ENCODE results near the gene CDC123. TPM values are rescaled to one million over a fixed set of nuclear protein-coding genes. Genes with fewer than 3 reads are reported as not detected.

CDC123 gene
- total and polyA plus RNA-seq, 2 experiments from 2014 or later, result 158 to 179 TPM

DNA sequence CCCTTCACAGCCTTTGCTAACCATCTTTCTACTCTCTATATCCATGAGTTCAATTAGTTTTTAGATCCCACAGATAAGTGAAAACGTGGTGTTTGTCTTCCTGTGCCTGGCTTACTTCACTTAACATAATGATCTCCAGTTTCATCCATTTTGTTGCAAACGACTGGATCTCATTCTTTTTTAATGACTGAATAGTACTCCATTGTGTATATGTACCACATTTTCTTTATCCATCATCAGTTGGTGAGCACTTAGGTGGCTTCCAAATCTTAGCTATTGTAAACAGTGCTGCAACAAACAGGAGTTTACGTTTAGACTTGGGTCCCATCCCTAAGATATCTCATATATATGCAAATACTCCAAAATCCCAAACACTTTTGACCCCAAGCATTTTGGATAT is 9.1 kb downstream of the CDC123 start:
- Mint-ChIP-seq H3K4me1 (no peaks in the 10 kb centered on the region), H3K27ac (no peak overlapping the region), H3K36me3 (ENCODE audit: low read depth) (peaks cover 81% of the 10 kb centered on the region), H3K4me3 (no peak overlapping the region), H3K27me3 (ENCODE audit: insufficient read depth, low read depth, poor library complexity) (peaks cover 1% of the 10 kb centered on the region), H3K9me3 (no peaks in the 10 kb centered on the region)
- DNase-seq (ENCODE audit: low spot score) (no peak), ATAC-seq (no peak)
- TF ChIP-seq NANOG (IDR thresholded peaks at IDR 0.05; ENCODE audit: borderline replicate concordance) (no peak), EZH2phosphoT487 (IDR thresholded peaks at IDR 0.05; ENCODE audit: unreplicated experiment) (no peak), ZNF331 (CRISPR knock-in tag; IDR thresholded peaks at IDR 0.05; ENCODE audit: low read depth) (no peak), EZH2 (IDR thresholded peaks at IDR 0.05; ENCODE audit: low read depth, unreplicated experiment) (no peak), CREB1 (CRISPR knock-in tag; IDR thresholded peaks at IDR 0.05; ENCODE audit: low read depth) (no peak), POLR2AphosphoS5 (IDR thresholded peaks at IDR 0.05; ENCODE audit: low read depth) (no peak), JUNB (IDR thresholded peaks at IDR 0.05; ENCODE audit: unreplicated experiment) (no peak), ZNF114 (CRISPR knock-in tag; IDR thresholded peaks at IDR 0.05) (no peak)
- TF ChIP-seq, protein P1, sequence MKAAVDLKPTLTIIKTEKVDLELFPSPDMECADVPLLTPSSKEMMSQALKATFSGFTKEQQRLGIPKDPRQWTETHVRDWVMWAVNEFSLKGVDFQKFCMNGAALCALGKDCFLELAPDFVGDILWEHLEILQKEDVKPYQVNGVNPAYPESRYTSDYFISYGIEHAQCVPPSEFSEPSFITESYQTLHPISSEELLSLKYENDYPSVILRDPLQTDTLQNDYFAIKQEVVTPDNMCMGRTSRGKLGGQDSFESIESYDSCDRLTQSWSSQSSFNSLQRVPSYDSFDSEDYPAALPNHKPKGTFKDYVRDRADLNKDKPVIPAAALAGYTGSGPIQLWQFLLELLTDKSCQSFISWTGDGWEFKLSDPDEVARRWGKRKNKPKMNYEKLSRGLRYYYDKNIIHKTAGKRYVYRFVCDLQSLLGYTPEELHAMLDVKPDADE (IDR thresholded peaks at IDR 0.05), result no peak
- TF ChIP-seq, protein P2, sequence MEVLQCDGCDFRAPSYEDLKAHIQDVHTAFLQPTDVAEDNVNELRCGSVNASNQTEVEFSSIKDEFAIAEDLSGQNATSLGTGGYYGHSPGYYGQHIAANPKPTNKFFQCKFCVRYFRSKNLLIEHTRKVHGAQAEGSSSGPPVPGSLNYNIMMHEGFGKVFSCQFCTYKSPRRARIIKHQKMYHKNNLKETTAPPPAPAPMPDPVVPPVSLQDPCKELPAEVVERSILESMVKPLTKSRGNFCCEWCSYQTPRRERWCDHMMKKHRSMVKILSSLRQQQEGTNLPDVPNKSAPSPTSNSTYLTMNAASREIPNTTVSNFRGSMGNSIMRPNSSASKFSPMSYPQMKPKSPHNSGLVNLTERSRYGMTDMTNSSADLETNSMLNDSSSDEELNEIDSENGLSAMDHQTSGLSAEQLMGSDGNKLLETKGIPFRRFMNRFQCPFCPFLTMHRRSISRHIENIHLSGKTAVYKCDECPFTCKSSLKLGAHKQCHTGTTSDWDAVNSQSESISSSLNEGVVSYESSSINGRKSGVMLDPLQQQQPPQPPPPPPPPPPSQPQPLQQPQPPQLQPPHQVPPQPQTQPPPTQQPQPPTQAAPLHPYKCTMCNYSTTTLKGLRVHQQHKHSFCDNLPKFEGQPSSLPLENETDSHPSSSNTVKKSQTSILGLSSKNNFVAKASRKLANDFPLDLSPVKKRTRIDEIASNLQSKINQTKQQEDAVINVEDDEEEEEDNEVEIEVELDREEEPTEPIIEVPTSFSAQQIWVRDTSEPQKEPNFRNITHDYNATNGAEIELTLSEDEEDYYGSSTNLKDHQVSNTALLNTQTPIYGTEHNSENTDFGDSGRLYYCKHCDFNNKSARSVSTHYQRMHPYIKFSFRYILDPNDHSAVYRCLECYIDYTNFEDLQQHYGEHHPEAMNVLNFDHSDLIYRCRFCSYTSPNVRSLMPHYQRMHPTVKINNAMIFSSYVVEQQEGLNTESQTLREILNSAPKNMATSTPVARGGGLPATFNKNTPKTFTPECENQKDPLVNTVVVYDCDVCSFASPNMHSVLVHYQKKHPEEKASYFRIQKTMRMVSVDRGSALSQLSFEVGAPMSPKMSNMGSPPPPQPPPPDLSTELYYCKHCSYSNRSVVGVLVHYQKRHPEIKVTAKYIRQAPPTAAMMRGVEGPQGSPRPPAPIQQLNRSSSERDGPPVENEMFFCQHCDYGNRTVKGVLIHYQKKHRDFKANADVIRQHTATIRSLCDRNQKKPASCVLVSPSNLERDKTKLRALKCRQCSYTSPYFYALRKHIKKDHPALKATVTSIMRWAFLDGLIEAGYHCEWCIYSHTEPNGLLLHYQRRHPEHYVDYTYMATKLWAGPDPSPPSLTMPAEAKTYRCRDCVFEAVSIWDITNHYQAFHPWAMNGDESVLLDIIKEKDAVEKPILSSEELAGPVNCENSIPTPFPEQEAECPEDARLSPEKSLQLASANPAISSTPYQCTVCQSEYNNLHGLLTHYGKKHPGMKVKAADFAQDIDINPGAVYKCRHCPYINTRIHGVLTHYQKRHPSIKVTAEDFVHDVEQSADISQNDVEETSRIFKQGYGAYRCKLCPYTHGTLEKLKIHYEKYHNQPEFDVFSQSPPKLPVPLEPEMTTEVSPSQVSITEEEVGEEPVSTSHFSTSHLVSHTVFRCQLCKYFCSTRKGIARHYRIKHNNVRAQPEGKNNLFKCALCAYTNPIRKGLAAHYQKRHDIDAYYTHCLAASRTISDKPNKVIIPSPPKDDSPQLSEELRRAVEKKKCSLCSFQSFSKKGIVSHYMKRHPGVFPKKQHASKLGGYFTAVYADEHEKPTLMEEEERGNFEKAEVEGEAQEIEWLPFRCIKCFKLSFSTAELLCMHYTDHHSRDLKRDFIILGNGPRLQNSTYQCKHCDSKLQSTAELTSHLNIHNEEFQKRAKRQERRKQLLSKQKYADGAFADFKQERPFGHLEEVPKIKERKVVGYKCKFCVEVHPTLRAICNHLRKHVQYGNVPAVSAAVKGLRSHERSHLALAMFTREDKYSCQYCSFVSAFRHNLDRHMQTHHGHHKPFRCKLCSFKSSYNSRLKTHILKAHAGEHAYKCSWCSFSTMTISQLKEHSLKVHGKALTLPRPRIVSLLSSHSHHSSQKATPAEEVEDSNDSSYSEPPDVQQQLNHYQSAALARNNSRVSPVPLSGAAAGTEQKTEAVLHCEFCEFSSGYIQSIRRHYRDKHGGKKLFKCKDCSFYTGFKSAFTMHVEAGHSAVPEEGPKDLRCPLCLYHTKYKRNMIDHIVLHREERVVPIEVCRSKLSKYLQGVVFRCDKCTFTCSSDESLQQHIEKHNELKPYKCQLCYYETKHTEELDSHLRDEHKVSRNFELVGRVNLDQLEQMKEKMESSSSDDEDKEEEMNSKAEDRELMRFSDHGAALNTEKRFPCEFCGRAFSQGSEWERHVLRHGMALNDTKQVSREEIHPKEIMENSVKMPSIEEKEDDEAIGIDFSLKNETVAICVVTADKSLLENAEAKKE (CRISPR knock-in tag; IDR thresholded peaks at IDR 0.05), result no peak
- TF ChIP-seq, protein P3, sequence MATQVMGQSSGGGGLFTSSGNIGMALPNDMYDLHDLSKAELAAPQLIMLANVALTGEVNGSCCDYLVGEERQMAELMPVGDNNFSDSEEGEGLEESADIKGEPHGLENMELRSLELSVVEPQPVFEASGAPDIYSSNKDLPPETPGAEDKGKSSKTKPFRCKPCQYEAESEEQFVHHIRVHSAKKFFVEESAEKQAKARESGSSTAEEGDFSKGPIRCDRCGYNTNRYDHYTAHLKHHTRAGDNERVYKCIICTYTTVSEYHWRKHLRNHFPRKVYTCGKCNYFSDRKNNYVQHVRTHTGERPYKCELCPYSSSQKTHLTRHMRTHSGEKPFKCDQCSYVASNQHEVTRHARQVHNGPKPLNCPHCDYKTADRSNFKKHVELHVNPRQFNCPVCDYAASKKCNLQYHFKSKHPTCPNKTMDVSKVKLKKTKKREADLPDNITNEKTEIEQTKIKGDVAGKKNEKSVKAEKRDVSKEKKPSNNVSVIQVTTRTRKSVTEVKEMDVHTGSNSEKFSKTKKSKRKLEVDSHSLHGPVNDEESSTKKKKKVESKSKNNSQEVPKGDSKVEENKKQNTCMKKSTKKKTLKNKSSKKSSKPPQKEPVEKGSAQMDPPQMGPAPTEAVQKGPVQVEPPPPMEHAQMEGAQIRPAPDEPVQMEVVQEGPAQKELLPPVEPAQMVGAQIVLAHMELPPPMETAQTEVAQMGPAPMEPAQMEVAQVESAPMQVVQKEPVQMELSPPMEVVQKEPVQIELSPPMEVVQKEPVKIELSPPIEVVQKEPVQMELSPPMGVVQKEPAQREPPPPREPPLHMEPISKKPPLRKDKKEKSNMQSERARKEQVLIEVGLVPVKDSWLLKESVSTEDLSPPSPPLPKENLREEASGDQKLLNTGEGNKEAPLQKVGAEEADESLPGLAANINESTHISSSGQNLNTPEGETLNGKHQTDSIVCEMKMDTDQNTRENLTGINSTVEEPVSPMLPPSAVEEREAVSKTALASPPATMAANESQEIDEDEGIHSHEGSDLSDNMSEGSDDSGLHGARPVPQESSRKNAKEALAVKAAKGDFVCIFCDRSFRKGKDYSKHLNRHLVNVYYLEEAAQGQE (IDR thresholded peaks at IDR 0.05; ENCODE audit: unreplicated experiment), result no peak
- TF ChIP-seq, protein P4, sequence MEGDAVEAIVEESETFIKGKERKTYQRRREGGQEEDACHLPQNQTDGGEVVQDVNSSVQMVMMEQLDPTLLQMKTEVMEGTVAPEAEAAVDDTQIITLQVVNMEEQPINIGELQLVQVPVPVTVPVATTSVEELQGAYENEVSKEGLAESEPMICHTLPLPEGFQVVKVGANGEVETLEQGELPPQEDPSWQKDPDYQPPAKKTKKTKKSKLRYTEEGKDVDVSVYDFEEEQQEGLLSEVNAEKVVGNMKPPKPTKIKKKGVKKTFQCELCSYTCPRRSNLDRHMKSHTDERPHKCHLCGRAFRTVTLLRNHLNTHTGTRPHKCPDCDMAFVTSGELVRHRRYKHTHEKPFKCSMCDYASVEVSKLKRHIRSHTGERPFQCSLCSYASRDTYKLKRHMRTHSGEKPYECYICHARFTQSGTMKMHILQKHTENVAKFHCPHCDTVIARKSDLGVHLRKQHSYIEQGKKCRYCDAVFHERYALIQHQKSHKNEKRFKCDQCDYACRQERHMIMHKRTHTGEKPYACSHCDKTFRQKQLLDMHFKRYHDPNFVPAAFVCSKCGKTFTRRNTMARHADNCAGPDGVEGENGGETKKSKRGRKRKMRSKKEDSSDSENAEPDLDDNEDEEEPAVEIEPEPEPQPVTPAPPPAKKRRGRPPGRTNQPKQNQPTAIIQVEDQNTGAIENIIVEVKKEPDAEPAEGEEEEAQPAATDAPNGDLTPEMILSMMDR (conservative IDR thresholded peaks at IDR 0.05; ENCODE audit: low read depth in 2 of 2), result no peak
- peaks cover 40% of the 10 kb centered on the region for H4K20me1 ChIP-seq (replicated peaks; ENCODE audit: insufficient read depth)
- H3K27me3 ChIP-seq (ENCODE audit: insufficient read depth), result no peaks in the 10 kb centered on the region
- no peak overlapping the region for H2AFZ ChIP-seq
- H3K4me1 ChIP-seq (ENCODE audit: insufficient read depth), result no peaks in the 10 kb centered on the region
- H3K4me3 ChIP-seq, result no peak overlapping the region
- no peaks in the 10 kb centered on the region for H3F3A ChIP-seq (replicated peaks; ENCODE audit: low read depth)
- H3K79me2 ChIP-seq (replicated peaks; ENCODE audit: insufficient read depth), result peaks cover 95% of the 10 kb centered on the region
- H3K9me2 ChIP-seq (ENCODE audit: insufficient read depth), result no peaks in the 10 kb centered on the region
- H3K36me3 ChIP-seq (ENCODE audit: insufficient read depth), result peaks cover 56% of the 10 kb centered on the region
- H3K4me2 ChIP-seq, result no peak overlapping the region
- no peak overlapping the region for H3K27ac ChIP-seq (ENCODE audit: low read depth)

Data from GM23338 (cell line).